GM18502 (cell line): ENCODE results near the gene FTO.

ENCODE experiments used
- ATAC-seq: cut with Tn5 transposase; IDR thresholded peaks from one replicate; pipeline ENCODE4 v1.9.1; 2021; ENCODE audit warnings: mild to moderate bottlenecking; ENCODE audit not compliant: unreplicated experiment, poor library complexity

FTO gene

DNA sequence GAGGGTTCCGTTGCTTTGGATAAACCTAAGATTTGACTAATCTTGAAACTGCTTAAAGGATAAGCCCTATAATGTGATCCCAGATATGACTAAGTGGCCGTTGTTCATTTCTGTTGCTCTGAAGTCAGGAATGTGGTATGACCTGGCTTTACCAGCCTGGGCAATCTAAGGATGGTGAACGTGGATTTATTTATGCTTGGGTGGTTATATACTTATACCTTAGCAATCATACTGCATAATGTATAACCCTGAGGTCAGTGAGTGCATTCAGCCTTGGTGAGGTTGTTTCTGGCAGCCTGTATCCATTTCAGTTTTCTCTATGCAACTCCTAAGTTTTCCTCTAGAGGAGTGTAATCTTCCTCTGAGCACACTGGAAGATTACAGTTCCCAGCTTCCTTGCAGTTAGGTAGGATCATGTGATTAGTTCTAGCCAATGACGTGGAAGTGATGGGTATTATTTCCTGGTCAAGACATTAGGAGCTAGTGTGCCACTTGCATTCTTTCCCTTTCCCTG is 41.9 kb downstream of the FTO start:
- ATAC-seq: no peak

- ATAC-seq: no peak
Observed at GRCh38 chr16:53752560-53752959, 48.6 kb downstream of the FTO start.

GRCh38 chr16:53753431-53753830 is 49.5 kb downstream of the FTO start:
- ATAC-seq: no peak

- ATAC-seq: no peak
Observed at GRCh38 chr16:53755026-53755910, 51.3 kb downstream of the FTO start.

GRCh38 chr16:53756275-53756996 is 52.5 kb downstream of the FTO start:
- ATAC-seq: no peak

- ATAC-seq: no peak
Observed at GRCh38 chr16:53757971-53758609, 54.1 kb downstream of the FTO start.

DNA sequence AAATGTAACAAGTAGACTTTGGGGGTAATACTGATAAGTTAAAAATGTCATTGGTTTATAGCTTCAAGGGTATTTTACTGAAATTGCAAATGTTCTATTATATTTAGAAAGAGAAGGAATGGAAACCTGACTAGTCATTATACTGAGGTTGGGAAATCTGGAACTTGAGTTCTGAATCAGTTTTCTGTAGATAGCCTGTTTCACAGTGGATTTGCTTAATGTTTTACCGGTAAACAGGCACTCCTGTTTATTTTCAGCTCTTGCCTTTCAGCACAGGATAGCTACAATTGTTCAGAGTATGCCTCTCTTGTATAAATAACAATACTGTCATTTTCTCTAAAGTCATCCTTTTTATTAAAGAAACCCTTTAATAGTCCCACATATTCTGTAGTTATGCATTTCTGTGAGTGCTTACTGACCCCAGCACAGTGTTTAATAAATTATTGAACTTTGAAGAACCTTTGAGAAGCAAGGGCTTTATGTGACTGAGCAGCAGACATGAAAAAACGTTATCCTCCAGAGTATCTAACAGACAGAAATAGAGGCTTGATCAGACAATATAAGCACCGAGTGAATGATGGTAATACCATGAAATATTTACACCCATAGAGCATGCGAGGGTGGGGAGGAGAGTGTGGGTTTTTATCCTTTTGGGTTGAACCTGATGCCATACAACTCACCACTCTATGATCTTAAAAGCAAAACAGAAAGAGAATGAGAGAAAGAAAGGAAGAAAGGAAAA is 58.2 kb downstream of the FTO start:
- no peak for ATAC-seq

DNA sequence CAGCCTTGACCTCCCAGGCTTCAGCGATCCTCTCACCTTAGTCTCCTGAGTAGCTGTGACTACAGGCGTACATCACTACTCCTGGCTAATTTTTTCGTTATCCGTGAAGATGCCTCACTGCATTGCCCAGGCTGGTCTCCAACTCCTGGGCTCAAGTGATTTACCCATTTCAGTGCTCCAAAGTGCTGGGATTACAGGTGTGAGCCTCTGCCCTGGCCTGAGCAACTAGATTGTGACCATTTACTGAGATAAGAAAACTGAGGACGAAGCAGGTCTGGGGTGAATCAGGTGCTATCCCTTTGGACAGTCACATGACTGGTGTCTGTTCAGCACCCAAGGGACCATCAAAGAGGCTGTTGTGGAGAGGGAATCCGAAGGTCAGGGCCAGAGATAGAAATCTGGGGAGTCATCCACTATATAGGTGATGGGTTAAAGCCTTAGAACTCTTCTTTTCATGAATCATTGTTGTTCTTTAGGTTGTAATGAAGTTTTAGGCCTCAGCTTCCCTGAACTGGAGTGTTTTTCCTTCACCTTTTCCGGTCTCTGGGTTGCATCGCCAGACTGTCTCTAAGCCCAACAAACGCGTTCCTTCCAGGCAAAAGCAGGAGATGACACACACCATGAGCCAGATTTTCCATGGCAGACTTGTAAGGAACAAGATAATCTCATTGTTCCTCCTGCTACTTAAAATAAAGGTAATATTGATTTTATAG is 62.5 kb downstream of the FTO start:
- ATAC-seq: no peak

GRCh38 chr16:53768167-53768566 is 64.2 kb downstream of the FTO start:
- no peak for ATAC-seq

DNA sequence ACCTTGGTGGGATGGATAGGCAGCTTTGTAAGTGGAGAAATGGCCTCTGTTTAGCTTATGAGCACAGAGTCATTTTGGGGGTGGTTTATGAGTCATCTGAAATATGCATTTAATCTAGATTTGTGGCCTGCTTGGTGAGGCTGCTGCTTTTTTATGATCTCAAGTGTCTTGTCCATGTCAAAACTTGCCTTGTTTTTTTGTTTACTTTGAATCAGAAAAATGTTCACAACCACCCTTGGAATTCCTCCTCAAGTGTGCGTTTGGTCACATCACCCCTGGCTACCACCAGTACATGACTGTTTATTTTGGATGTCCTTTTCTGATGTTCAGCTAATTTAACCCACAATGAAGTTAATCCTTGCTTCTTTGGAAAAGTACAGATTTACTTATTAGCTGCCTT is 64.6 kb downstream of the FTO start:
- no peak for ATAC-seq

GRCh38 chr16:53769185-53769584 is 65.2 kb downstream of the FTO start:
- ATAC-seq: no peak

- no peak for ATAC-seq
Observed at GRCh38 chr16:53769787-53770186, 65.8 kb downstream of the FTO start.

DNA sequence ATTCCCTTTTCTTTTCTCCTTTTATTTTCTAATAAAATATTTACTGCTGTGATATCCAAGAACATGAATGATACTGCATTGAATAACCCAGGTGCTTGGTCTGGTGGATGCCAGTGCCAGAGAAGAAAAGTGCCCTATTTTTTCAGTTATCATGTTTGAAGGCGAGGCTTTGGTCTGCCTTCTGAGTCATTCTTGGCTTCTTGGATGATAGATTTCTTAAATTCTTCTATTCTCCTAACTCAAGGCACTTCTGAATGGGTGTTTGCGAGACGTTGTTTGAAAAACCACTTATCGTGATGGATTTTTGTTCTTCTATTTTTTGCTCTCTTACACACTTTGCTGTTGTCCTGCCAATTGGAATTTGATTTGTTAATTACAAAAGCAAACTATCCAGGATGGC is 66.7 kb downstream of the FTO start:
- ATAC-seq: no peak

DNA sequence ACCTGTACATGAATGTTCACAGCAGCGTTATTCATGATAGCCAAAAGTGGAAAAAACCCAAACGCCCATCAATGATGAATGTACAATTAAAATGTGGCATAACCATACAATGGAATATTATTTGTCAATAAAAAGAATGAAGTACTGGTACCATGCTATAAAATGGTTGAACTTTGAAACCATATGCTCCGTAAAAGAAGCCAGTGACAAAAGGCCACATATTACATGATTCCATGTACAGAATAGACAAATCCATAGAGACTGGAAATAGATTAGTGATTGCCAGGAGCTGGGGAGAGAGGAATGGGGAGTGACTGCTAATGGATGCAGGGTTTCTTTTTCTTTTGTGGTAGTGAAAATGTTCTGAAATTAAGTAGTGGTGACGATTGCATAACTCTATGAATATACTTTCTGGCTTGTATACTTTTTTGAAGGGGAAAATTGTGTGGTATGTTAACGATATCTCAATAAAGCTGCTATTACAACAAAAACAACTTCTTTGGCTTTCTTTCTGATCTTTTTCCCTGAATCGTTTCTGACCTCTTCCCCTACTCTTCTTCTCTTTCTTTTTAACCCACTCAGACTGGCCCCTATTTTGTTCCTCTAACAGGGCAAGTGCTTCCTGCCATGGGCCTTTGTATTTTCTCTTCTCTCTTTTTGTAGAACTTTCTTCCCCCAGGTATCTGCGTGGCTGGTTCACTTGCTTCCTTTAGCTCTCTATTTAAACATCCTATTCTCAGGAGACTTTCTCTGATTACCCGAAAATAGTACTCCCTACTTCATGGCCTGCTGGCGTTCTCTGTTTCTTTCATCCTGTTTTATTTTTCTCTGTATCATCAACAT is 67.9 kb downstream of the FTO start:
- no peak for ATAC-seq

GRCh38 chr16:53773150-53773846 is 69.3 kb downstream of the FTO start:
- ATAC-seq: no peak

DNA sequence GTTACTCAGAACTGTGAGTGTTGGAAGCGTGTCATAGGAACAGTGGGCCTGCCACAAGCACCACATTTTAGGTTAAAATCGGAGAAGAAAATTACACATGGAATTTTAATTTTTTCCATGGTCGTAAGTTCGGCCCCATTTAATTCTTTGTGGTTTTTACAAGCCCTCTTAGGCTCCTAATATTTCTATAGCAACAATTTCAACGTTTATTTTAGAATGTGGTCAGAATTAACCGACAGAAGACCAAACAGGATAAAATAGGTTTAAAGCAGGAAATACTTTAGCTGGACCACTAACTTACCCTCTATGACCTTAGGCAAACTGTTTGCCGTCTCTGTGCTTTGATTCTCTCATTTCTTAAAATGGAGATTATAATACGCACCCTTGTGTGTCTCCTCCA is 69.9 kb downstream of the FTO start:
- ATAC-seq: no peak

- no peak for ATAC-seq
Observed at GRCh38 chr16:53775106-53775820, 71.3 kb downstream of the FTO start.
